HUES64 (cell line): ENCODE results near the gene EDC3.
A peak's percentile ranks its signal among the peaks of the same experiment; 100 is the strongest.
"Not testable (repeated sequence)": the region's sequence is repeated elsewhere in the genome, so short reads cannot be mapped to it uniquely, and the experiment has no call there.

Experiments
- H3K27ac ChIP-seq: 2 replicates; pipeline ENCODE4 v1.7.0; 2013; ENCODE audit warnings: low read depth, low read length, inconsistent platforms
- H3K27me3 ChIP-seq: 2 replicates; pipeline ENCODE4 v1.6.1; 2013; ENCODE audit warnings: mild to moderate bottlenecking, low read length; ENCODE audit not compliant: insufficient read depth
- H3K36me3 ChIP-seq: 2 replicates; pipeline ENCODE4 v1.6.1; 2013; ENCODE audit warnings: mild to moderate bottlenecking, low read length; ENCODE audit not compliant: insufficient read depth
- H3K4me1 ChIP-seq: 2 replicates; pipeline ENCODE4 v1.6.1; 2013; ENCODE audit warnings: mild to moderate bottlenecking, low read length, moderate library complexity; ENCODE audit not compliant: insufficient read depth
- H3K4me3 ChIP-seq: 2 replicates; pipeline ENCODE4 v1.5.1; 2013; ENCODE audit warnings: mild to moderate bottlenecking, low read length, moderate library complexity
- H3K9ac ChIP-seq: 2 replicates; pipeline ENCODE4 v1.6.1; 2013; ENCODE audit warnings: mild to moderate bottlenecking, low read depth, low read length
- H3K9me3 ChIP-seq: 2 replicates; pipeline ENCODE4 v1.6.1; 2013; ENCODE audit warnings: low read depth, low read length; ENCODE audit not compliant: insufficient read depth
- WGBS: fragments of 150-250, 120-280 bp; methylation state at CpG from one replicate; pipeline ENCODE4 v1.1.7; 2013; ENCODE audit warnings: missing lambda C conversion rate; 5-methylcytosine and 5-hydroxymethylcytosine counted together

The EDC3 gene

DNA sequence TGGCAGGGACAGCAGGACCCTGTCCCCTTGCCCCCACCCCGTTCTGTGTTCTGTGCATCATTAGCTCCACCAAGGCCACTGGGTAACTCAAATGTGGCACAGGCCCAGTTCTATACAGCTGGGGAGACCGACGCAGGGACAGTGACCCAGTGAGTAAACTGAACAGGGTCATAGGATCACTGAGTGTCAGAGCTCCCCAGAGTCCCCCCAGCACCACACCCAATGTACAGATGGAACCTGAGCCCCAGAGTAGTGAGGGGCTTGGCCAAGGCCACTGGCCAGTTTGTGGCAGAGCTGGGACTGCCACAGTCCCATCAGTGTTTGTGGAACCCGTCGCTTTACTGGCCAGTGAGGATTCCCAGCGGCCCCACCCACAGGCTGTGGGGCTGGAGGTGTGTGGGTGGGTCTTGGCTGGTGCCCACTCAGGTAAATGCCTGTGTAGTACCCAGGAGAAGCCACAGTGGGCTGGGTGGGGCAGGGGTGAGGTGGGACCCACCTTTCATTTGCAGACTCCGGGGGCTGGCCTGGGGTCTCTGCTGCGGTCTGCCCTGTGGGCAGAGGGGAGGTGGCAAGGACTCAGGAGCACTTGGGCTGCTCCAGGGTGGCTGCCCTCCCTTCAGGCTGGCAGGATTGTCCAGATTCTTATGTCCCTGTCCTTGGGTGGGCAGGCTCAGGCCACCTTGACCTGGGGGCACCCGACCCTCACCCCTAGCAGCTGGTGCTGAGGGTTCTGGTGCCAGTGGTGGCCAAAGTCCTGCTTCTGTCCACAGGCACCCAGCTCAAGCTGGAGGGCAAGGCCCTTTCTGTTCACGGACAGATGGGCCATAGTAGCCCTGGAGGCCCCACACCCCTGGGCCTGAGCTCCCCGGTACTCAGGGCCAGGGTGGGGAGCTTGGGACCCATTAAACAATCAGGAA is 91.8 kb downstream of the EDC3 start:
- Histone ChIP-seq H3K9ac (no peak overlapping the region), H3K4me1 (no peaks in the 10 kb centered on the region), H3K27me3 (no peaks in the 10 kb centered on the region), H3K4me3 (no peak overlapping the region), H3K27ac (no peak overlapping the region), H3K36me3 (peaks cover 4% of the 10 kb centered on the region), H3K9me3 (no peaks in the 10 kb centered on the region)
- WGBS: 89% methylated on average over 11 of the region's 11 CpGs

DNA sequence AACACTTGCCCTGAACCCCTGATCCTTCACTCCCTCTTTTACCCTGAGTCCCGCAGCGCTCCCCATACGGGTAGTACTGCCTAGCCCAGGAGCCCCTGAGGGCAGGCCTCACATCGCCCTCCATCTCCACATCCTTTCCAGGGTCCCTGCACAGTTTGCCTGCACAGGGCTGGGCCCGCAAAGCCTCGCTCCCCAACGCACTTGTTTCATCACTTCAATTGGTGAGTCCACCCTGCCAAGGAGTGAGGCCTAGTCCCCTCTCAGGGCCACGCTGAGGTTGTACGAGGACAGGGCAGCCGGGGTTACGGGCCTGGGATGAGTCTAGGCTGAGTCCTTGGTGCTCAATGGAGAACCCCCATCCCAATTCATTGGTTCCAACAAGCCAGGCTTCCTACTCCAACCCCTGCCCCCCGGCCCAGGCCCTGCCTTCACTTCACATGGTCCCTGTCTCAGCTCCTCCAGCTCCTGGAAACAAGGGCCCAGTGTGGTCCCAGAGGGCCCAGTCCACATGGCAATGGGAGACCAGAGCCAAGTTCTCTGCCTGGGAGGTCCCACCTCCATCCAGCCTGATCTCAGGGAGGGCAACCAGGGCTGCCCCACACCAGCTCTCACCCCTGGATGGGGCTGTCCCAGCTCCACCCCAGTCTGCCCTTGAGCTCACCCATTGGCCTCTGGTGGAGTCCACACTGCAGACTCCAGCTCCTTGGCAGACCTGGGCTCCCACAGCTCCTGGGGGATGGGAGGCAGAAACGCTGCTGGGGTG is 92.6 kb downstream of the EDC3 start:
- no peak overlapping the region for H3K27ac ChIP-seq

DNA sequence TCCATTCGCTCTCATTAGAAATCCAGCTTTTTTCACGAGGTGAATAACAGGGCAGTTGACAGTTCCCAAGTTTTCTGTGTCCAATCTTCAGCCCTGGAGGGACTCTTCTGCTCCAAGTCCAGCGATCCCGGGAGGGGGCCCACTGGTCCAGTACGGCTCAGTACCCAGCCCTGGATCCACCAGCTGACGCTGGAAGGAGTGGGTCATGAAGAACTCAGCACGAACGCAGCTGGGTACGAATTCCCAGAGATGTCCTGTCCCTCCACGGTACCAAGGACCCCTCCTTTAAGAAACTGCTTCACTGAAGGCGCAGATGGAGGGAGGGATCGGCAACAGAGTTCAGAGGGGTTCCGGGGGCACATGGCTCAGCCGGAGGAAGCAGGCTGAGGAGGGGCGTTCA is 96.7 kb downstream of the EDC3 start:
- peaks cover 31% of the 10 kb centered on the region for H3K36me3 ChIP-seq
- H3K4me3 ChIP-seq: no peak overlapping the region
- H3K9ac ChIP-seq: no peak overlapping the region
- H3K4me1 ChIP-seq: peaks cover 6% of the 10 kb centered on the region; the same call in 1 of the 2 replicates
- WGBS: 97% methylated on average over 15 of the region's 15 CpGs
- H3K27me3 ChIP-seq: no peaks in the 10 kb centered on the region
- H3K9me3 ChIP-seq: no peaks in the 10 kb centered on the region
- H3K27ac ChIP-seq: no peak overlapping the region

More for the DNA sequence above, 92.6 kb downstream of the EDC3 start:
- Histone ChIP-seq H3K4me3 (no peak overlapping the region), H3K9me3 (no peaks in the 10 kb centered on the region), H3K4me1 (0 out of 2 replicates have a peak, but pooled peaks cover 3% of the 10 kb centered on the region), H3K27me3 (no peaks in the 10 kb centered on the region), H3K36me3 (peaks cover 5% of the 10 kb centered on the region), H3K9ac (no peak overlapping the region)
- 93% methylated on average over 13 of the region's 13 CpGs for WGBS

DNA sequence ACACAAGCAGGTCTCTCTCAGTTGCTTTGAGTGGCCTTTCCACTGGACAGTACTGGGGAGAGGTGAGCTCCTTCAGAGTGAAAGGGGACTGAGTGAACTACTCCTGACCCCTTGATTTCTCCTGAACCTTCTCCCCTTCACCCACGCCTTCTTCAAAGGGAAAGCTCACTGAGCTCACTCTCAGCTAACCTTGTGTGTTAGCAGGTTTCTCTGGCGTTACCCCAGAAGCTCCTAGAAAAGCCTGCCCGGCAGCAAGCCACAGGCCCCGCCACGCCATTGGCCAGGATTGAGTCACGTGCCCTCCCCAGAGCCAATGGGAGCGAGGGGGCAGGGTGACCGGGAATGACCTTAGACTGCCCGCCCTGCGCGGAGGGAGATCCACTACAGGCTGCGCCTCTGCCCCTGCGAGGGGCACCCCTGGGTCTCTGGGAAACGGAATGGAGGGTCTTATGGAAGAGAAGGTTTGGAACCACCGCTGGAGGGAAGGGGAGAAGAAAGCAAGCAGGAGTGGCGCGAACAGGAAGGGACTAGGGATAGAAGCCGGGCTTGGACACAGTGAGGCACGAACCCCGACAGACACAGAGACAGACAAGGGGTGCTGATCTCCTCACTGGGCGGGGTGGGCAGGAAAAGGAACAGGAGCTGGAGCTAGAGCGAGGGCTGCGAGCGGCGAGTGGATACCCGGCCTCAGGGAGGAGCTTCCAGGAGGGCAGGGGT is 97.5 kb downstream of the EDC3 start:
- 78% methylated on average over 26 of the region's 26 CpGs for WGBS
- H3K36me3 ChIP-seq: peaks cover 39% of the 10 kb centered on the region
- peak overlapping the region; percentile 33 for H3K4me3 ChIP-seq
- H3K27ac ChIP-seq: peak overlapping the region; percentile 14; the same call in 1 of the 2 replicates
- peaks cover 6% of the 10 kb centered on the region; the same call in 1 of the 2 replicates for H3K4me1 ChIP-seq
- H3K9ac ChIP-seq: peak overlapping the region; percentile 46; the same call in 1 of the 2 replicates
- H3K9me3 ChIP-seq: no peaks in the 10 kb centered on the region
- no peaks in the 10 kb centered on the region for H3K27me3 ChIP-seq

DNA sequence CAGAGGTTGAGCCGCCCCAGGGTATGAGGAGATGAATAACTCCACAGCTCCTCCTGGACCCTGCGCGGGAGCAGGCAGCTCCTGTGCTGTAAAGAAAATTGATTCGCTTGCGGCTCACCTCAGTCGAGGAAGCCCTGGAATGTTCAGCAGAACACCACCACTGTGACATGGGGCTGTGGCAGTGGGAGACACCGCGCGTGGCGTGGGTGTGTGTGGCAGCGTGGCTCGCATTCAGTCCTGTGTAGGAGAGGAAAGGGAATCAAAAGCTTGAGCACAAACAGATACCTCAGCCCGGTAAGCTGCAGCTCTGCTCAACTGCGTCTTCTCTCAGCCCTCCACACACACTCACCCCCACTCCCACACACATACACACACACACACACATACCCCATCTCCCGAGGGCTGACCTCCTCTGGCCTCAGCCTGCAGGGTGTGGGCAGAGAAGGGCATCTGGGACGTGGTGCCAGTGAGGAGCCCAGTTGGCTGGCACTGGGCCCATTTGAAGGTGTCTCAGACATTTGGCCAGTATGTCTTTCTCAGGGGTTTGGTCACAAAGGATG is 98.6 kb downstream of the EDC3 start:
- peaks cover 50% of the 10 kb centered on the region for H3K36me3 ChIP-seq
- not testable (repeated sequence) for H3K4me3 ChIP-seq, H3K27me3 ChIP-seq, H3K9me3 ChIP-seq, H3K27ac ChIP-seq, H3K4me1 ChIP-seq, H3K9ac ChIP-seq
- WGBS: 95% methylated on average over 13 of the region's 16 CpGs

DNA sequence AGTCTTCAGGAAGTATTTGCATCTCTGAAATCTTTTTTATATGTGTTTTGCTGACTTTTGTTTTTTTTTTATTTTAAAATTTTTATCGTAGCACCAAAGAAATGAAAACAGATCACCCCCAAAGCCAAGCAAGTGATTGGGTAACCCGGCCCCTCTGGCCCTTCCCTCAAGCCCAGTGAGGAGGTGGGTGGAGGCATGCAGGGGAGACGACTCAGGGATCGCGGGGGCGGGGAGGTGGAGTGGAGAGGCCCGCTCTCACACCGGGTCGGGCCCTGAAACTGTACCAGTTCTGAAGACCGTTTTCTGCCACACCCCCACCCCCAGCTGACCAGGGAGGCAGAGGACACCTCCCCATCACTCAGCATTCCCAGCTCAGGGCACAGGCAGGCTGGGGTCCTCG is 99.1 kb downstream of the EDC3 start:
- not testable (repeated sequence) for H3K4me3 ChIP-seq, H3K9ac ChIP-seq, H3K27ac ChIP-seq, H3K27me3 ChIP-seq, H3K9me3 ChIP-seq, H3K4me1 ChIP-seq
- 83% methylated on average over 5 of the region's 11 CpGs for WGBS
- H3K36me3 ChIP-seq: peaks cover 54% of the 10 kb centered on the region

DNA sequence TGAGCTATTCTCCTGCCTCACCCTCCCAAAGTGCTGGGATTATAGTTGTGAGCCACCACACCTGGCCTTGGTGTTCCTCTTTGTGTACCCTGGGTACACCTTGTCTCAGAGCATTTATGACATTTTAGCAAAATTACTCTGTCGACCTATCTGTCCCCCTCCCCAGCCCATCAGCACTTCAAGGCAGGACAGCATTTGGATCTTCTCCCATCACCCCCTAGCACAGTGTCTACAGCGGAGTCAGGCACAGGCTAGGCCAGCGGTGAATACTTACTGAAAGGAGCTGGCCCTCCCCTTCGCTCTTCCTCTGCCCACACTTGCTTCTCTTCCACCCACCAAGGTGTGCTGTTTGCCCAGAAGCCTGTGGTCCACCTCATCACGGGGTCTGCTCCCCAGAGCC is 100.6 kb downstream of the EDC3 start:
- H3K9ac ChIP-seq: no peak overlapping the region
- peaks cover 69% of the 10 kb centered on the region for H3K36me3 ChIP-seq
- no peaks in the 10 kb centered on the region for H3K9me3 ChIP-seq
- H3K27me3 ChIP-seq: no peaks in the 10 kb centered on the region
- H3K27ac ChIP-seq: no peak overlapping the region
- H3K4me3 ChIP-seq: no peak overlapping the region
- peaks cover 6% of the 10 kb centered on the region; the same call in 1 of the 2 replicates for H3K4me1 ChIP-seq
- 95% methylated on average over 5 of the region's 5 CpGs for WGBS

DNA sequence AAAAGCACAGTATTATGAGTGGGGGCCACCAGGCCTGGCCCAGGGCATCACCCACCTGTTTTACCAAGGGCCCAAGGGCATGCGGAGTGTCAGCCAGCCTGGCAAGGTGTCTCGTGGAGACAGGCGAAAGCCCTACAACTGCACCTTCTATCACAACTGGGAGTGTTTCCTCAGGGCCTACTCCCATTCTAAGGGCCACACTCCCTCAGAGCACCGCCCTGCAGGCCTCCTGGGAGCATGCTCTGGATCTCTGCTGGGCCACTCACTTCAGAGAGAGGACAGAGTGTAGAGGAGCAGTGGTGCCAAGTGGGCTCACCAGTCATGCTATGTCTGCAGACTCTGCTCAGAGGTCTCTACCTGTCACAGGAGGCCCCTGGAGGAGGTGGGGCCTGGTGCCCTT is 101.4 kb downstream of the EDC3 start:
- WGBS: 97% methylated on average over 4 of the region's 4 CpGs
- no peak overlapping the region for H3K9ac ChIP-seq
- peaks cover 77% of the 10 kb centered on the region for H3K36me3 ChIP-seq
- no peak overlapping the region for H3K27ac ChIP-seq
- peaks cover 6% of the 10 kb centered on the region; the same call in 1 of the 2 replicates for H3K4me1 ChIP-seq
- no peaks in the 10 kb centered on the region for H3K9me3 ChIP-seq
- no peaks in the 10 kb centered on the region for H3K27me3 ChIP-seq
- H3K4me3 ChIP-seq: no peak overlapping the region

DNA sequence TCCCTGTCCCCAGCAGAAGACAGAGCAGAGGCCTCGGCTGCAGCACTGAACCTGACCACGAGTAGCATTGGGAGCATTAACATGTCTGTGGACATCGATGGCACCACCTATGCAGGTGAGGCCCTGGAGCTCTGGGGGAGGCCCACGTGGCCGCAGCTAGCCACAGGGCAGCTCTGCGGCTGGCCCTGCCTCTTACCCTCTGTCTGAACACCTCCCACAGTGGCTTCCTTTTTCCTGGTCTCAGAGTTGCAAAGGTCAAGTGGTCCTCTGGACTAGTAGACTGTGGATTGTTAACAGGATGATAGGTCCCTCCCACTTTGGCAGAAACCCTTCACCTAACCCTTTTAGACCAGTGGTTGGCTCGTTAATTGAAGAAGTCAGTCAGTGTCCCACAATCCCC is 102.7 kb downstream of the EDC3 start:
- H3K9ac ChIP-seq: no peak overlapping the region
- H3K27me3 ChIP-seq: no peaks in the 10 kb centered on the region
- peaks cover 9% of the 10 kb centered on the region; the same call in 1 of the 2 replicates for H3K4me1 ChIP-seq
- peaks cover 76% of the 10 kb centered on the region for H3K36me3 ChIP-seq
- no peak overlapping the region for H3K27ac ChIP-seq
- no peak overlapping the region for H3K4me3 ChIP-seq
- 95% methylated on average over 7 of the region's 7 CpGs for WGBS
- H3K9me3 ChIP-seq: no peaks in the 10 kb centered on the region

DNA sequence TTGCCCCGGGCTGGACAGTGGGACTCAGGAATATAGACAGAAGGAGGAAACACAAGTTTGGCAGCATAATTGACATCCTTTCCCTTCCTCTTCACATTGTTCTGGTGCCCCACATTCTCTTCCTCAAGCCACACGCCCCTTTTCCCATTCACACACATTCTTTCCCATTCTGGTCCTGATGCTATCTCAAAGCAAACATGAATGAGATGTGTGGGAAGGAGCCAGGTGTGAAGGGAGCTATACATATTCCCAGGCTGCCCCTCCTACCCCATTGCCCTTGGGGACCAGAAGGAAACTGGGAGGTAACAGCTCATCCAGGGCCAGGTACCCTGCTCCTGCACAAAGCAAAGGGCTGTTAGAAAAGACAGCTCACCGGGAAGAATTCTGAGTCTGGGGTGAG is 103.6 kb downstream of the EDC3 start:
- H3K9me3 ChIP-seq: no peaks in the 10 kb centered on the region
- no peak overlapping the region for H3K4me3 ChIP-seq
- no peaks in the 10 kb centered on the region for H3K27me3 ChIP-seq
- no peak overlapping the region for H3K27ac ChIP-seq
- H3K4me1 ChIP-seq: peaks cover 7% of the 10 kb centered on the region; the same call in 1 of the 2 replicates
- WGBS: 84% methylated on average over 3 of the region's 3 CpGs
- H3K9ac ChIP-seq: no peak overlapping the region
- H3K36me3 ChIP-seq: peaks cover 72% of the 10 kb centered on the region
